ENCODE measurements around the gene OR5AU1. TPM values are rescaled to one million over a fixed set of nuclear protein-coding genes. Genes with fewer than 3 reads are reported as not detected.

OR5AU1 gene
- total RNA-seq, 2 donors from 2014 or later: not detected

DNA sequence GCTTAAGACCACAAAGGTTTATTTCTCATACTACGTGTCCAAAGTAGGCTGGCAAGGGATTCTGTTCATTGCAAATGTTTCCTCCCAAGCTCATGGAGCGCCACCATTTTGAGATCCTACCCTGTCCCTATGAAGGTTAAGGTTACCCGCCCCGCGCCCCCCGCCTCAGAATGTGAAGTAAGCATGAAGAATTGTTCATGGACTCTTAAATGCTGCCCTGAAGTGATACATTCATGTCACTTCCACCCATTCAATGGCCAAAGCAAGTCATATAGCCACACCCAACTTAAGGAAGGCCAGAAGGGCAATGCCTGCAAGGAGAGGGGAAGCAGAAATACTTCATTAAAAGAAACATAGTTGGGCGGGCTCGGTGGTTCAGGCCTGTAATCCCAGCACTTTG is 50.8 kb downstream of the OR5AU1 start:
- WGBS: 77% methylated on average over 8 of the region's 8 CpGs
- Histone ChIP-seq H3K27ac (peak overlapping the region; percentile 93 to 99), H3K4me3 (no peak overlapping the region), H3K27me3 (replicated peaks; ENCODE audit: insufficient read depth) (no peaks in the 10 kb centered on the region), H3K4me1 (replicated peaks) (peaks cover 12% of the 10 kb centered on the region), H3K9me3 (no peaks in the 10 kb centered on the region), H3K36me3 (no peaks in the 10 kb centered on the region)
- no peak for DNase-seq (ENCODE audit: low spot score)
- intact Hi-C loops (cut with DNase I): loop anchor here (2.0 to 10.0 kb wide), 2 partner anchors 34 to 280 kb away; partner anchors contain the start of genes ARHGEF40 and SUPT16H
- TF ChIP-seq POLR2AphosphoS5 (IDR thresholded peaks at IDR 0.05) (no peak), POLR2A (IDR thresholded peaks at IDR 0.05) (no peak)
- TF ChIP-seq, protein P1, sequence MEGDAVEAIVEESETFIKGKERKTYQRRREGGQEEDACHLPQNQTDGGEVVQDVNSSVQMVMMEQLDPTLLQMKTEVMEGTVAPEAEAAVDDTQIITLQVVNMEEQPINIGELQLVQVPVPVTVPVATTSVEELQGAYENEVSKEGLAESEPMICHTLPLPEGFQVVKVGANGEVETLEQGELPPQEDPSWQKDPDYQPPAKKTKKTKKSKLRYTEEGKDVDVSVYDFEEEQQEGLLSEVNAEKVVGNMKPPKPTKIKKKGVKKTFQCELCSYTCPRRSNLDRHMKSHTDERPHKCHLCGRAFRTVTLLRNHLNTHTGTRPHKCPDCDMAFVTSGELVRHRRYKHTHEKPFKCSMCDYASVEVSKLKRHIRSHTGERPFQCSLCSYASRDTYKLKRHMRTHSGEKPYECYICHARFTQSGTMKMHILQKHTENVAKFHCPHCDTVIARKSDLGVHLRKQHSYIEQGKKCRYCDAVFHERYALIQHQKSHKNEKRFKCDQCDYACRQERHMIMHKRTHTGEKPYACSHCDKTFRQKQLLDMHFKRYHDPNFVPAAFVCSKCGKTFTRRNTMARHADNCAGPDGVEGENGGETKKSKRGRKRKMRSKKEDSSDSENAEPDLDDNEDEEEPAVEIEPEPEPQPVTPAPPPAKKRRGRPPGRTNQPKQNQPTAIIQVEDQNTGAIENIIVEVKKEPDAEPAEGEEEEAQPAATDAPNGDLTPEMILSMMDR (IDR thresholded peaks at IDR 0.05): no peak

Small RNAs within 50 kb of the gene (small RNA-seq; reads per million reads assigned to genes)
- gene RNU6-252P: 0 reads per million in 2 donors

Other genes starting within 250 kb of the OR5AU1 start
- under 1 TPM; 0.46 to 0.91 TPM for gene RNASE2, start 200.6 kb downstream of the OR5AU1 start, total RNA-seq
- gene METTL17, start 166.1 kb downstream of the OR5AU1 start, total RNA-seq: 10 to 100 TPM; 60.3 to 74.5 TPM
- gene SLC39A2, start 156.8 kb downstream of the OR5AU1 start, total RNA-seq: 10 to 100 TPM in 1 of 2 donors, 1 to 10 TPM in 1; 1.7 to 20.1 TPM
- gene NDRG2, start 131.0 kb downstream of the OR5AU1 start, total RNA-seq: 100 to 1,000 TPM; 230 to 304 TPM
- gene TPPP2, start 125.8 kb downstream of the OR5AU1 start, total RNA-seq: 1 to 10 TPM in 1 of 2 donors, not detected in 1; 9.4 TPM
- under 1 TPM in 1 of 2 donors, not detected in 1; 0.57 TPM for gene RNASE13, start 121.3 kb downstream of the OR5AU1 start, total RNA-seq
- under 1 TPM in 1 of 2 donors, not detected in 1; 0.74 TPM for gene RNASE7, start 113.7 kb downstream of the OR5AU1 start, total RNA-seq
- not detected for gene RNASE8, start 98.2 kb downstream of the OR5AU1 start, total RNA-seq
- 10 to 100 TPM; 12.4 to 37.7 TPM for gene ARHGEF40, start 85.8 kb downstream of the OR5AU1 start, total RNA-seq
- 10 to 100 TPM; 56.8 to 89.8 TPM for gene ZNF219, start 57.4 kb downstream of the OR5AU1 start, total RNA-seq
- not detected for gene TMEM253, start 55.0 kb downstream of the OR5AU1 start, total RNA-seq
- gene HNRNPC, start 113.4 kb upstream of the OR5AU1 start, total RNA-seq: 100 to 1,000 TPM; 411 to 423 TPM
- gene RPGRIP1, start 124.0 kb upstream of the OR5AU1 start, total RNA-seq: 1 to 10 TPM in 1 of 2 donors, under 1 TPM in 1; 0.09 to 6.8 TPM
- 10 to 100 TPM; 50.3 to 83.2 TPM for gene SUPT16H, start 228.0 kb upstream of the OR5AU1 start, total RNA-seq